ENCODE results near the gene PSMB3. TPM values are rescaled to one million over a fixed set of nuclear protein-coding genes. Genes with fewer than 3 reads are reported as not detected.

The PSMB3 gene
- total and polyA plus RNA-seq, 9 of the 15 experiments (the other 6 are each of a cell fraction or from before 2014, with no cell fraction given) = 460 to 2,775 (median 574) TPM

- TF ChIP-seq USF1 (CRISPR knock-in tag; IDR thresholded peaks at IDR 0.05) = peak; percentile 90
- TF ChIP-seq LCOR (CRISPR knock-in tag; IDR thresholded peaks at IDR 0.05) = no peak
- TF ChIP-seq MCM7 (IDR thresholded peaks at IDR 0.05) = no peak
- 0 out of 2 replicates have a peak, but pooled peaks have one; percentile 48 for TF ChIP-seq ZNF212 (CRISPR knock-in tag; IDR thresholded peaks at IDR 0.05)
- TF ChIP-seq ETS1 (conservative IDR thresholded peaks at IDR 0.05; ENCODE audit: control insufficient read depth, low read depth, low read length) = peak; percentile 69; the same call in 1 of the 2 replicates
- peak; percentile 85 for TF ChIP-seq POLR2B (IDR thresholded peaks at IDR 0.05; ENCODE audit: low read depth, partially characterized antibody)
- no peak for TF ChIP-seq ZNF143 (CRISPR knock-in tag; IDR thresholded peaks at IDR 0.05)
- TF ChIP-seq BRCA1 (IDR thresholded peaks at IDR 0.05) = no peak
- TF ChIP-seq BRCA1 (CRISPR knock-in tag; IDR thresholded peaks at IDR 0.05) = no peak
- no peak for TF ChIP-seq AFF1 (IDR thresholded peaks at IDR 0.05; ENCODE audit: low read depth in 1 of 2, partially characterized antibody in 2 of 2)
- no peak for TF ChIP-seq CTCF (IDR thresholded peaks at IDR 0.05 in 2 of 3, conservative IDR thresholded peaks at IDR 0.05 in 1 of 3; ENCODE audit: insufficient read depth in 2 of 3, low read depth in 1 of 3, low read length in 3 of 3)
- peak; percentile 97 for TF ChIP-seq MXI1 (IDR thresholded peaks at IDR 0.05; ENCODE audit: low read depth, low read length)
- no peak for TF ChIP-seq KDM1A (IDR thresholded peaks at IDR 0.05)
- no peak; the same call in 1 of the 2 replicates for TF ChIP-seq ZNF263 (CRISPR knock-in tag; IDR thresholded peaks at IDR 0.05; ENCODE audit: borderline replicate concordance)
- no peak for TF ChIP-seq ZBTB43 (CRISPR knock-in tag; IDR thresholded peaks at IDR 0.05)
- no peak for TF ChIP-seq CCAR2 (IDR thresholded peaks at IDR 0.05; ENCODE audit: low read depth, low read length)
- TF ChIP-seq CHCHD3 (CRISPR knock-in tag; IDR thresholded peaks at IDR 0.05) = no peak
These were observed at the start of gene PSMB3 (continued) for GRCh38 chr17:38752308-38753070.

Measured in K562 (cell line).